ELF-1 (cell line): ENCODE data around the gene FBN1.

ENCODE experiments used
- DNase-seq: peaks from one replicate; pipeline ENCODE4 v3.0.0-alpha.2; 2016; ENCODE audit warnings: low read depth, low spot score

Gene FBN1

DNA sequence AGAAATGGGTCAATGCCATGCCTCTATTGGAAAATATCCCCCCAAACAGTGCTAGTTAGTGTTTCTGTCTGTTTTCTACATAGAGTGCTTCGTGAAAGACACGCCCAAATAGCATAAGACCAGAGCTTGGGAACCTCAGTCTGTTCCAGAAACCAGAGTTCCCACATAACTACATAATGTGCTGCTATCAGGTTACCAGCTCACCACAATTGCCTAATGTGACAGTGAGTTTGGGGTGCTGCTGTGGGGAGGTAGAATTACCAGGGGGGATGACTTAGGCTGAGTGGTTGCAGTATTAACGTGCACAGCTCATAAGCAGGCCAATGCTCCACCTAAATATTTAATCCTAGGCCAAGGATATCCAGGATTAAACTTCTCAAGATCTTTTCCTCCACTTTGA, 275.0 kb downstream of the FBN1 start:
- no peak for DNase-seq

DNA sequence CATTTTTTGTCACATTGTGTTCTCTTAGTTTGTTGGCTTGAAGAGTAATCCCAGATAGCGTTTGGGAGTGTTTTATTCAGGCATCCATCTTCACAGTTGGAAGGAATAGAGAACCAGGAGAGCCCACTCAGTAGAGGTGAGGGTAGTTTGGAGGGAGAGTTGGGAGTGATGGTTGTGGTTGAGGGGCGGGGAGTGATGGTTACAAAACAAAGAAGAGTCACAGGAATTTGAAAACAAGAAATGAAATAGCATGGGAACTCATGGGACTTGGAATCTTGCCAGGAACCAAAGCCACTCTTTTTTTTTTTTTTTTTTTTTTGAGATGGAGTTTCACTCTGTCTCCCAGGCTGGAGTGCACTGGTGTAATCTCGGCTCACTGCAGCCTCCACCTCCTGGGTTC, 278.0 kb downstream of the FBN1 start:
- DNase-seq = no peak

DNA sequence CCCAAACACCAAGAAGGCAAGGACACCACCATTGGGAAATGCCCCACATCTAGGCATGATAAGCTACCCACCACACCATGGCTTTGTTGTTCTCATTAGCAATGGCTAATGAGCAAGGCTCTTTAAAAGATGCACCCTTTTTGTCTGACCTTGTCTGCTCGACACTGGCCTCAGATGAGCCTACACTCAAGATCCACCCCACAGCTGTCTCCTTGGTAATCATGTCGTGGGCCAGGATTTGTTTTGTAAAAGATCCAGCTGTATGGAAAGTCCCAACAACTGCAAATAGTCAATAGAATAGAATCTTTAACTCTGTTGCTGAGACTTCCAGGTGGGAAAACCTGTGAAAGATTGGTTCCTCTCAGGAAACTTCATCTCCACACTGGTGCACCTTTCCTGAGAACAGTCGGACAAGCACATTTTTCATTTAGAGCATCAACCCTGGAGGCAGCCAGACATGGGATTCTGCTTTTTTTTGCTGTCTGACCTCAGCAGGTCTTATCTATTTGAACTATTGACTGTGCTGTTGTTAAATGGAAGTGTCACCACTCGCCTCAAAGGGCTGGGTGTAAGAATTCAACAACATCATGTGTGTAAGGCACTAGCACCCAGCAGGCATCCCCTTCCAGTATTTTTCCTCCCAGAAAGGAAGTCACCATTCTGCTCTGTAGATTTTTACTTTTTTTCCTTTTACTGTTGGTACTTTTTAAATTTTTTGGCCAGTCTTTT, 278.8 kb downstream of the FBN1 start:
- no peak for DNase-seq

DNA sequence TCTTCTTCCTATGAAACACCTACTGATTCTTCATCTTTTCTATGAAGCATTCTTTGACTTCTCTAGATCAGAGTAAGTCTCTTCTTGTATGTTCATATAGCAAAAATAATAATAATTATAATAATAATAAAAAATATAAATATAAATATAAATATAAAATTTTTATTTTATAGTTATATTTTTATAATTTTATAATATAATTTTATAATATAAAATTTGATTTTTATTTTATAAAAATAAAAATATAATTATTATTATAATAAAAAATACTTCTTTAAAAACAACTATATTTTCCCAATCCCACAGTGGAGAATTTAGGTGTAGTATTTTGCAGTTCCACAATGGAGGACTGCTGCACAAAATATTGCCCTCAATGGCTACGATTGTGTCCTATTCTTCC, 279.9 kb downstream of the FBN1 start:
- no peak for DNase-seq

DNA sequence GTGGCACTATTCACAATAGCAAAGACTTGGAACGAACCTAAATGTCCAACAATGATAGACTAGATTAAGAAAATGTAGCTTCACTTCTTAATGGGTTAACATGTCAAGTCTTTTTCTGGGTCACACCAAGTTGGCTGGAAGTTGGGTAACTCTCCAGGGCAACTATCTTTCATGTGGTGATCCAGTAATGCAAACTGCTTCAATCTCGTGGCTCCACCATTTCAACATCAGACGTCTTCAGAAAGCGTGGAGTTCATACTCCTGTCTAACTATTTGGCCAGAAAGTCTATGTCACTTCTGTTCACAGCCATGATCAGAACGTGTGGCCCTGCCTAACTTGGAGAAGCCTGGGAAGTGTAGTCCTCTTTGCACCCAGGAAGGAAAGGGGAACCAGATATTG, 282.0 kb downstream of the FBN1 start:
- no peak for DNase-seq

DNA sequence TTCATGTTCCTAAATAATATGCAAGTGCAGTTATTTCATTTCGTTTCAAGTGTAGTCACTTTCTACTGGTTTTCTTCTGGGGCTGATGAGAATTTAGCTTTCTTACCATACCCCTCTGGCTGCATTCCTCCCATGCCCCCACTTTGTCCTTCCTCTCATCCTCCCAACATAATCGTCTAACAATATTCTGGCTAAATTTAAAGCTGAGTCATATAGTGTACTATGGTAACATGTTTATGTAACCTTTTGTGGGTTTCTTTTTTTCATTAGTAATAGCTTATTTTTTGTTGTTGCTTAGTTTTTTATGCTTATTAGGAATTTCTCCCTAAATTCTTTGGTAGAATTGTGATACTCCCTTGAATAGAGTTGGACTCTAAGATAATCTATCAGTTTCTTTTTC, 283.8 kb downstream of the FBN1 start:
- DNase-seq = no peak

DNA sequence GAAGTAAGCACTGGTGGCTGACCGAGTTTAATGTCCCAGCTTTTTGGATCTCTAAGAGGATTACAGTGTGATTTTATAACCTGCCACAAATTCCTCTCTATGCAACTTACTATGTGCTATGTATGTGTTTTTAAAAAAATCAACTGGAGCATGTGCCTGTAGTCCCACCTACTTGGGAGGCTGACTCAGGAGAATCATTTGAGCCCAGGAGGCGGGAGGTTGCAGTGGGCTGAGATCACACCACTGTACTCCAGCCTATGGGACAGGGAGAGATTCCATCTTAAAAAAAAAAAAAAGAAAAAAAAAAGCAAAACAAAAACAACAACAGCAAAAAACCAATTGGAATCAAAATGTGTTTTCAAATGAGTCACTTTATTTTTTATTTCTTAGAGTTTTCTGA, 284.7 kb downstream of the FBN1 start:
- no peak for DNase-seq
